SK-N-MC (cell line): ENCODE measurements around the gene SOX10.

Experiments used
- EZH2 ChIP-seq: fragments of 200-600 bp; sonication (generic); IDR thresholded peaks from one replicate; pipeline ENCODE4 v1.6.1; 2017; ENCODE audit warnings: antibody characterized with exemption
- POLR2AphosphoS5 ChIP-seq: IDR thresholded peaks from 2 replicates; pipeline ENCODE4 v1.6.1; 2012; ENCODE audit warnings: mild to moderate bottlenecking, low read depth, low read length, borderline replicate concordance

GRCh38 chr22:37982151-37982785 is 2.1 kb downstream of the SOX10 start:
- no peak for TF ChIP-seq POLR2AphosphoS5
- no peak for TF ChIP-seq EZH2
